KMS-11 (cell line): Measurements from ENCODE around the gene AJAP1.

Experiments
- H2AFZ ChIP-seq: fragments of 200-600 bp; sonication (generic); 2 replicates; pipeline ENCODE4 v1.6.1; 2016; ENCODE audit warnings: antibody characterized with exemption, mixed run types, low read depth
- H3K27ac ChIP-seq: fragments of 200-600 bp; sonication (generic); 2 replicates; pipeline ENCODE4 v1.6.1; 2016; ENCODE audit warnings: mild to moderate bottlenecking, mixed run types
- H3K27me3 ChIP-seq: fragments of 200-600 bp; sonication (generic); 2 replicates; pipeline ENCODE4 v1.6.1; 2017; ENCODE audit warnings: mild to moderate bottlenecking, low read depth, mixed run types, moderate library complexity; ENCODE audit not compliant: insufficient read depth
- H3K36me3 ChIP-seq: fragments of 200-600 bp; sonication (generic); 2 replicates; pipeline ENCODE4 v1.6.1; 2017; ENCODE audit warnings: mild to moderate bottlenecking, mixed run types; ENCODE audit not compliant: insufficient read depth
- H3K4me1 ChIP-seq: fragments of 200-600 bp; sonication (generic); 2 replicates; pipeline ENCODE4 v1.6.1; 2016; ENCODE audit warnings: mild to moderate bottlenecking, low read depth, mixed run types; ENCODE audit not compliant: poor library complexity, severe bottlenecking
- H3K4me2 ChIP-seq: fragments of 200-600 bp; sonication (generic); 2 replicates; pipeline ENCODE4 v1.7.0; 2016; ENCODE audit warnings: mild to moderate bottlenecking, mixed run types
- H3K4me3 ChIP-seq: fragments of 200-600 bp; sonication (generic); IDR thresholded peaks from 2 replicates; pipeline ENCODE4 v1.6.1; 2017; ENCODE audit warnings: low read depth, low read length, mixed read lengths; ENCODE audit not compliant: insufficient read depth
- H3K79me2 ChIP-seq: fragments of 200-600 bp; sonication (generic); 2 replicates; pipeline ENCODE4 v1.6.1; 2016; ENCODE audit warnings: low read depth, mixed run types; ENCODE audit not compliant: insufficient read depth
- H3K9ac ChIP-seq: fragments of 200-600 bp; sonication (generic); 2 replicates; pipeline ENCODE4 v1.6.1; 2016; ENCODE audit warnings: mild to moderate bottlenecking, mixed run types
- H4K20me1 ChIP-seq: fragments of 200-600 bp; sonication (generic); 2 replicates; pipeline ENCODE4 v1.6.1; 2016; ENCODE audit warnings: mild to moderate bottlenecking, mixed run types; ENCODE audit not compliant: insufficient read depth
- TF ChIP-seq, protein P1 (sequence below): fragments of 200-600 bp; sonication (generic); conservative IDR thresholded peaks from 2 replicates; pipeline ENCODE4 v1.6.1; 2017; ENCODE audit warnings: low read depth, mild to moderate bottlenecking, antibody characterized with exemption, low read length, moderate library complexity, mixed read lengths

AJAP1 gene

DNA sequence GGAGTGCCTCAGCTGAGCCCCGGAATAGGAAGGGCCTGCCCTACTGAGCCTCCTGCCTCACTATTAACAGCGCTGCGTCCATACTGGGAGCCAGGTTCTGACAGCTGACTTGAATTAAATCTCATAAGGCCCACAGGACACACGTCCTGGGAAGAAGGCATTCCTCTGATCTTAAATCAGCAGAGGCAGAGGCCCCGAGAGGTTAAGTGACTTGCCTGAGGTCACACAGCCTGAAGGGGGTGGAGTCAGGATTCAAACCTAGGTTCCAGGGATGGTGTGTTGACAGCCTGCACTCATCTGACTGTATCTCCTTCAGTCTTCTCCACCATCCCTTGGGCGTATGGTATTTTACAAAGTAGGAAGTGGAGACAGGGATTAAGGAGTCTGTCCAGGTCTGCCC lies 79.8 kb downstream of the AJAP1 start:
- H3K4me1 ChIP-seq: no peaks in the 10 kb centered on the region
- H3K36me3 ChIP-seq: no peaks in the 10 kb centered on the region
- H3K79me2 ChIP-seq: no peaks in the 10 kb centered on the region
- no peaks in the 10 kb centered on the region for H4K20me1 ChIP-seq
- no peak overlapping the region for H3K27ac ChIP-seq
- peaks cover 2% of the 10 kb centered on the region; the same call in 1 of the 2 replicates for H3K27me3 ChIP-seq
- no peak overlapping the region for H3K4me3 ChIP-seq
- H3K4me2 ChIP-seq: no peak overlapping the region
- TF ChIP-seq, protein P1, sequence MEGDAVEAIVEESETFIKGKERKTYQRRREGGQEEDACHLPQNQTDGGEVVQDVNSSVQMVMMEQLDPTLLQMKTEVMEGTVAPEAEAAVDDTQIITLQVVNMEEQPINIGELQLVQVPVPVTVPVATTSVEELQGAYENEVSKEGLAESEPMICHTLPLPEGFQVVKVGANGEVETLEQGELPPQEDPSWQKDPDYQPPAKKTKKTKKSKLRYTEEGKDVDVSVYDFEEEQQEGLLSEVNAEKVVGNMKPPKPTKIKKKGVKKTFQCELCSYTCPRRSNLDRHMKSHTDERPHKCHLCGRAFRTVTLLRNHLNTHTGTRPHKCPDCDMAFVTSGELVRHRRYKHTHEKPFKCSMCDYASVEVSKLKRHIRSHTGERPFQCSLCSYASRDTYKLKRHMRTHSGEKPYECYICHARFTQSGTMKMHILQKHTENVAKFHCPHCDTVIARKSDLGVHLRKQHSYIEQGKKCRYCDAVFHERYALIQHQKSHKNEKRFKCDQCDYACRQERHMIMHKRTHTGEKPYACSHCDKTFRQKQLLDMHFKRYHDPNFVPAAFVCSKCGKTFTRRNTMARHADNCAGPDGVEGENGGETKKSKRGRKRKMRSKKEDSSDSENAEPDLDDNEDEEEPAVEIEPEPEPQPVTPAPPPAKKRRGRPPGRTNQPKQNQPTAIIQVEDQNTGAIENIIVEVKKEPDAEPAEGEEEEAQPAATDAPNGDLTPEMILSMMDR: no peak
- H2AFZ ChIP-seq: no peak overlapping the region
- H3K9ac ChIP-seq: no peak overlapping the region

DNA sequence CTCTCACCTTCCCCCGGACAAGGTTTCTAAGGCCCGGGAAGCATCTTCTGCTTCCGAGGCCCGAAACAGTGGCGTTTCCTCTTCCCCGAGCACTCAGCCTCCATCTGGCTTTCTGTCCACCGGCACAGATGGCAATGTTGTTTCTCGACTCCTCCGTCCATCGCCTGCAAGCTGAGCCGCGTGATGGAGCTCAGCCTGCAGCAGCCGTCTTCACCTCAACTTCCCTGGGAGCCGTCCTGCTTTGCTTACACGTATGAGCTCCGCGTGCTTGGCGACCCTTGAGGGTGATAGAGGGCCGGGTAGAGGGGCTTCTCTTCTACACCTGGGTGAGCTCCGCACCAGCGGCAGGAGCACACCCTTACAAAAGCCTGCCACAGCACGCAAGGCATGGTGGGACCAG lies 80.4 kb downstream of the AJAP1 start:
- no peak overlapping the region for H3K27ac ChIP-seq
- H4K20me1 ChIP-seq: no peaks in the 10 kb centered on the region
- H3K4me3 ChIP-seq: no peak overlapping the region
- no peak overlapping the region for H3K4me2 ChIP-seq
- H3K27me3 ChIP-seq: peaks cover 2% of the 10 kb centered on the region; the same call in 1 of the 2 replicates
- no peaks in the 10 kb centered on the region for H3K36me3 ChIP-seq
- no peak overlapping the region for H2AFZ ChIP-seq
- no peaks in the 10 kb centered on the region for H3K4me1 ChIP-seq
- TF ChIP-seq, protein P1: no peak
- no peaks in the 10 kb centered on the region for H3K79me2 ChIP-seq
- H3K9ac ChIP-seq: no peak overlapping the region

DNA sequence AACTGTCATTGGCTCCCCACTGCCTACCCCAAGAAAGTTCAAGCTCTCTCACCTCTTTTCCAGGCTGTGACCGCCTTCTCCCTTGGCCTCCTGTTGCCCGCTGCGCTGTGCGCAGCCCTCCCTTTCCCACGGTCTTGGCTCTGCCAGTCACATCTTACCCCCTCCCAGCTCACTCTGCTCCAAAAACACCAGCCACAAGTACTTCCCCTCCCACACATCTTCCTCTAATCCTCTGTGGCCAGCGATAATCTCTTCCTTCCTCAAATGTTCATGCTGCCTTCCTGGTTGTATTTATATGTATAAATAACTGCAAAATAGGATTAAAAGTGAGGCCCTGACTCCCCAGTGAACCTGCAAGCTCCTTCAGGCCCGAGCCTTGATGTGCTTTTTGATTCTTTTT lies 81.8 kb downstream of the AJAP1 start:
- H3K27me3 ChIP-seq: peaks cover 2% of the 10 kb centered on the region; the same call in 1 of the 2 replicates
- H3K4me2 ChIP-seq: no peak overlapping the region
- TF ChIP-seq, protein P1: no peak

DNA sequence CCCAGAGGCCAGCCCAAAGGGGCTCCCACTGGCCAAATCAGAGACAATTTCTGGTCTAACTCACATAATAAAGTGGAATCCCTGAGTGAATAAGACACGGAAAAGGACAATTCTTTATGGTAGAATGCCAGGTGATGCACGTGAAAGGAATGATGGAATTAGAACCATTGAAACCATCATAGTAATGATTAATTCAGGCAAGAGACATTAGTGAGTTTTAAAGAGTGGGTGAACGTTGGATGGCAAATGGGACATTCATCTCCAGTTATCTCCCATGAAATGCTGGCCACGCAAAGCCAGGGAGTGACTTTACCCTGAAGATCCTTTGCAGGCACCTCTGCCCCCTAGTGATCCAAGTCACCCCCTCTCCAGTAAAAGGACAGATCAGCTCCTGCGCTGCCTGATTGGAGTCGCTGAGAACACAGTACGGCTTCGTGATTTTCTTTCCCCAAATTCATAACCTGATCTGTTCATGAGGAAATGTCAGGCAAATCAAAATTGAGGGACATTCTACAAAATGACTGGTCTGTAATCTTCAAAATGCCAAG lies 87.5 kb downstream of the AJAP1 start:
- Histone ChIP-seq H3K4me3 (no peak overlapping the region), H3K27me3 (no peaks in the 10 kb centered on the region), H3K79me2 (no peaks in the 10 kb centered on the region), H4K20me1 (no peaks in the 10 kb centered on the region), H3K36me3 (no peaks in the 10 kb centered on the region), H2AFZ (no peak overlapping the region), H3K4me2 (no peak overlapping the region), H3K4me1 (no peaks in the 10 kb centered on the region), H3K27ac (no peak overlapping the region), H3K9ac (no peak overlapping the region)
- TF ChIP-seq, protein P1: no peak

More for the DNA sequence above, 81.8 kb downstream of the AJAP1 start:
- H3K4me1 ChIP-seq: no peaks in the 10 kb centered on the region
- H3K27ac ChIP-seq: no peak overlapping the region
- no peaks in the 10 kb centered on the region for H3K36me3 ChIP-seq
- H3K4me3 ChIP-seq: no peak overlapping the region
- H2AFZ ChIP-seq: no peak overlapping the region
- no peaks in the 10 kb centered on the region for H4K20me1 ChIP-seq
- H3K79me2 ChIP-seq: no peaks in the 10 kb centered on the region
- no peak overlapping the region for H3K9ac ChIP-seq
